OCI-LY7 (cell line): Measurements from ENCODE around the gene TGFBR3. TPM values are rescaled to one million over a fixed set of nuclear protein-coding genes. Genes with fewer than 3 reads are reported as not detected.

Experiments
- BruUV-seq: library from RNA; stranded (reverse); fragments of 400-500 nt; replicated peaks from 2 replicates; lab custom pipeline; 2021; lab: Mats Ljungman, UMichigan
- CTCF ChIA-PET: fragments of 300-600 bp; sonication (Branson Sonifier 250); formaldehyde crosslinking; loops from one replicate; lab custom pipeline; 2022; ENCODE audit warnings: antibody characterized with exemption; ENCODE audit not compliant: unreplicated experiment; lab: Charles Lee
- POLR2A ChIA-PET: fragments of 300-600 bp; sonication (Branson Sonifier 250); formaldehyde crosslinking; loops from one replicate; lab custom pipeline; 2022; ENCODE audit warnings: antibody characterized with exemption; lab: Charles Lee
- DNase-seq: peaks from one replicate; pipeline ENCODE4 v3.0.0-alpha.2; 2015; ENCODE audit warnings: low spot score
- H2AFZ ChIP-seq: fragments of 200-600 bp; sonication (generic), shearing (Covaris generic); 2 replicates; pipeline ENCODE4 v1.6.1; 2014; ENCODE audit warnings: mild to moderate bottlenecking, antibody characterized with exemption, low read length, moderate library complexity
- H3K27ac ChIP-seq: fragments of 200-600 bp; sonication (generic); 2 replicates; pipeline ENCODE4 v1.5.1; 2014; ENCODE audit warnings: mixed run types, low read depth, mild to moderate bottlenecking, moderate library complexity, low read length, inconsistent platforms; ENCODE audit not compliant: poor library complexity, severe bottlenecking
- H3K36me3 ChIP-seq: fragments of 200-600 bp; sonication (generic); 2 replicates; pipeline ENCODE4 v1.6.1; 2014; ENCODE audit warnings: mild to moderate bottlenecking, antibody characterized with exemption, low read length, moderate library complexity, mixed read lengths; ENCODE audit not compliant: insufficient read depth
- H3K4me1 ChIP-seq: fragments of 200-600 bp; sonication (generic); 2 replicates; pipeline ENCODE4 v1.5.1; 2014; ENCODE audit warnings: mild to moderate bottlenecking, low read length; ENCODE audit not compliant: insufficient read depth, poor library complexity, severe bottlenecking
- H3K4me2 ChIP-seq: fragments of 200-600 bp; sonication (generic); 2 replicates; pipeline ENCODE4 v1.6.1; 2014; ENCODE audit warnings: mild to moderate bottlenecking, low read length
- H3K4me3 ChIP-seq: fragments of 200-600 bp; sonication (generic); 2 replicates; pipeline ENCODE4 v1.5.1; 2014; ENCODE audit warnings: mild to moderate bottlenecking, low read depth, low read length; ENCODE audit not compliant: poor library complexity, severe bottlenecking
- H3K79me2 ChIP-seq: fragments of 200-600 bp; sonication (generic); 2 replicates; pipeline ENCODE4 v1.6.1; 2016; ENCODE audit warnings: low read depth, mild to moderate bottlenecking, low read length, moderate library complexity, mixed read lengths; ENCODE audit not compliant: insufficient read depth
- H3K9me2 ChIP-seq: fragments of 200-600 bp; sonication (generic); 2 replicates; pipeline ENCODE4 v1.6.1; 2016; ENCODE audit warnings: mild to moderate bottlenecking, low read length, mixed read lengths; ENCODE audit not compliant: insufficient read depth
- H3K9me3 ChIP-seq: fragments of 200-600 bp; sonication (generic); 2 replicates; pipeline ENCODE4 v1.6.1; 2014; ENCODE audit warnings: mild to moderate bottlenecking, mixed run types, low read length, mixed read lengths
- H4K20me1 ChIP-seq: fragments of 200-600 bp; sonication (generic); 2 replicates; pipeline ENCODE4 v1.6.1; 2014; ENCODE audit warnings: mild to moderate bottlenecking, antibody characterized with exemption, low read length, moderate library complexity, mixed read lengths; ENCODE audit not compliant: insufficient read depth
- CTCF ChIP-seq: fragments of 200-600 bp; sonication (generic); conservative IDR thresholded peaks from 2 replicates; pipeline ENCODE4 v1.5.1; 2014; ENCODE audit warnings: mild to moderate bottlenecking, antibody characterized with exemption, low read length, moderate library complexity, mixed read lengths
- EZH2phosphoT487 ChIP-seq: fragments of 200-600 bp; sonication (generic); IDR thresholded peaks from 2 replicates; pipeline ENCODE4 v1.6.1; 2018; ENCODE audit warnings: low read depth, borderline replicate concordance, mild to moderate bottlenecking, mixed run types, antibody characterized with exemption, low read length, moderate library complexity, mixed read lengths
- intact Hi-C: fragments of 100-400 bp; cut with micrococcal nuclease; formaldehyde crosslinking; loops from one replicate; pipeline ENCODE4 v1.10.0; 2022; ENCODE audit not compliant: unreplicated experiment
- total RNA-seq, 2 experiments: library from RNA; depleted of rRNA in 1 of 2; stranded (reverse); fragments of >200 nt in 1 of 2; shearing (Covaris generic) in 1 of 2; gene quantifications; 2 replicates each; pipeline ENCODE4 v1.2.3, GENCODE V29; 2014 to 2022

Gene TGFBR3
- total RNA-seq, 2 experiments from 2014 or later: not detected

DNA sequence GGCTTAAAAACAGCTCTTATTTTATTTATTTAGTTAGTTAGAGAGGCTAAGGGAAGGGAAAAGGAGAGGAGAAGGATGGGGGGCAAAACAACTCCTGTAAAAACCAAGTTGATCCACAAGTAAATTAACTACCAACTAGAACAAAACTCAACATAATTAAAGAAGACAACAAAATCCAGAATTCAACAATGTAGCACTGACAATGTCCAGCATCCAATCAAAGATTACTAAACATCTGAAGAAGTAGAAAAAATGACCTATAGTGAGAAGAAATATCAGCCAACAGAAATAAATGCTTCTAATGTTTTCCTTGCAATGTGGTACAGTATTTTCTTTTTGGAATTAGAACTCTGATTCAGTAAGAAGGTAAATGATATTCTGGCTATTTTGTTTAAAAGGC, 225.2 kb downstream of the TGFBR3 start:
- no peaks in the 10 kb centered on the region for H3K9me3 ChIP-seq
- no peak overlapping the region for H3K4me2 ChIP-seq
- H3K79me2 ChIP-seq: no peaks in the 10 kb centered on the region
- no peak overlapping the region for H2AFZ ChIP-seq
- no peak overlapping the region for H3K4me3 ChIP-seq
- ChIA-PET POLR2A (no interaction called here), CTCF (no interaction called here)
- no peak overlapping the region for H3K27ac ChIP-seq
- TF ChIP-seq CTCF (no peak), EZH2phosphoT487 (no peak)
- H3K4me1 ChIP-seq: no peaks in the 10 kb centered on the region
- intact Hi-C loops: no loop called here
- no peaks in the 10 kb centered on the region for H3K9me2 ChIP-seq
- no peak for DNase-seq
- H4K20me1 ChIP-seq: no peaks in the 10 kb centered on the region
- no peaks in the 10 kb centered on the region for H3K36me3 ChIP-seq
- no TSS peak for BruUV-seq

DNA sequence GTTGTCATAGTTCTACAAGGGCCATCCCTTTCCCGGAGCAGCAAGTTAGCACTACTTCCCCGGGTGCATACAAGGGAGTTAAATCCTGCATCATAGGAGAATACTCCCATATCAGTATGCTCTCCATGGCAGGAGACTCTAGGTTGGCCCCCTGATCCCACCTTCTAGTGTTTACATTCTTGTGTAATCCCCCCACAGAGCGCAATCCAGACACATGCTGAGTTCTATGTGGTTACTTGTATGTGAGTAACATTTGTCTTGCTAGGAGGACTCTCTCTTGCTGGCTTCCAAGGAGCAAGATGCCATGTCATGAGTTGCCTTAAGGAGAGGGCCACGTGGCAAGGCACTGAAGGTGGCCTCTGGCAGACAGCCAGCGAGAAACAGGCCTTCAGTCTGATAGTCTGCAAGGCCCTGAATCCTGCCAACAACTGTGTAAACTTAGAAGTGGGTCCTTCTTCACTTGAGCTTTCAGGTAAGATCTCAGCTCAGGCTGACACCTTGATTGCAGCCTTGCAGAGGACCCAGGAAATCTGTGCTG, 230.0 kb downstream of the TGFBR3 start:
- H3K9me3 ChIP-seq: no peaks in the 10 kb centered on the region
- POLR2A ChIA-PET: interaction anchor here (0.8 kb wide), 1 partner anchor 105 kb away, joined by 3 read pairs; no protein-coding TSS in a partner anchor
- CTCF ChIA-PET: no interaction called here
- no peaks in the 10 kb centered on the region for H3K36me3 ChIP-seq
- intact Hi-C loops: no loop called here
- no peaks in the 10 kb centered on the region for H4K20me1 ChIP-seq
- H3K27ac ChIP-seq: no peak overlapping the region
- no peaks in the 10 kb centered on the region for H3K79me2 ChIP-seq
- no peak for DNase-seq
- no peak overlapping the region for H3K4me2 ChIP-seq
- H3K9me2 ChIP-seq: no peaks in the 10 kb centered on the region
- TF ChIP-seq EZH2phosphoT487 (no peak), CTCF (no peak)
- H3K4me3 ChIP-seq: no peak overlapping the region
- BruUV-seq: no TSS peak
- H2AFZ ChIP-seq: no peak overlapping the region
- H3K4me1 ChIP-seq: no peaks in the 10 kb centered on the region

DNA sequence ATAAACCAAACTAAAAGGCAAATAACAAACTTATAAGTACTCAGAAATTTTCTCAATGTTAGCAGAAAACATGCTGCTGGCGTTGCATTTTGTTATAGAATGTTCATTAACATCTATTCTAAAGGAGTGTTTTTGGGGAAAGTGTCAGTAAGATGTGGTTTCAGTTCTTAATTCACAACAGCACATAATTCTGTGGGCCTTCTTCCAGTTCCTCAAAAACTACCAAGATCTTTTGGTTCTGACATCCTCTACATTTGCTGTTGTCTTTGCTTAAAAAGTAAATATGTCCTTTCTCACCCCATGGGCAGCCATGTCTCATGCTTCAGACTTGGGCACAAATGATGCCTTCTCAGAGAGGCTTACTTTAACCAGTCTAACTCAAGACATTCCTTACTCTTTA, 232.8 kb downstream of the TGFBR3 start:
- Histone ChIP-seq H3K27ac (no peak overlapping the region), H3K4me2 (no peak overlapping the region), H3K4me1 (peaks cover 5% of the 10 kb centered on the region), H3K9me3 (no peaks in the 10 kb centered on the region), H4K20me1 (no peaks in the 10 kb centered on the region), H3K4me3 (no peak overlapping the region), H2AFZ (no peak overlapping the region), H3K36me3 (no peaks in the 10 kb centered on the region), H3K79me2 (no peaks in the 10 kb centered on the region), H3K9me2 (no peaks in the 10 kb centered on the region)
- intact Hi-C loops: no loop called here
- ChIA-PET POLR2A (no interaction called here), CTCF (no interaction called here)
- DNase-seq: no peak
- BruUV-seq: no TSS peak
- no peak for TF ChIP-seq EZH2phosphoT487
- no peak for TF ChIP-seq CTCF
